ENCODE results near the gene CCDC141. TPM values are rescaled to one million over a fixed set of nuclear protein-coding genes. Genes with fewer than 3 reads are reported as not detected.

The CCDC141 gene
- total RNA-seq, 2 experiments from 2014 or later = 10.8 to 14.6 TPM

- DNase-seq = peak; percentile 13
- ChIA-PET CTCF (interaction anchor here (1.4 kb wide), 1 partner anchor 70 kb away, joined by 3 read pairs; no protein-coding TSS in a partner anchor), POLR2A (no interaction called here)
- H3K27me3 Mint-ChIP-seq = no peaks in the 10 kb centered on the region
- H3K36me3 Mint-ChIP-seq (ENCODE audit: low read depth) = peaks cover 2% of the 10 kb centered on the region
- peak overlapping the region; percentile 17 for H3K4me3 Mint-ChIP-seq
- peak overlapping the region; percentile 86 for H3K27ac Mint-ChIP-seq
- no peaks in the 10 kb centered on the region for H3K9me3 Mint-ChIP-seq
- peaks cover 21% of the 10 kb centered on the region for H3K4me1 Mint-ChIP-seq
Observed at GRCh38 chr2:178819992-178820391, 229.9 kb downstream of the CCDC141 start.

DNA sequence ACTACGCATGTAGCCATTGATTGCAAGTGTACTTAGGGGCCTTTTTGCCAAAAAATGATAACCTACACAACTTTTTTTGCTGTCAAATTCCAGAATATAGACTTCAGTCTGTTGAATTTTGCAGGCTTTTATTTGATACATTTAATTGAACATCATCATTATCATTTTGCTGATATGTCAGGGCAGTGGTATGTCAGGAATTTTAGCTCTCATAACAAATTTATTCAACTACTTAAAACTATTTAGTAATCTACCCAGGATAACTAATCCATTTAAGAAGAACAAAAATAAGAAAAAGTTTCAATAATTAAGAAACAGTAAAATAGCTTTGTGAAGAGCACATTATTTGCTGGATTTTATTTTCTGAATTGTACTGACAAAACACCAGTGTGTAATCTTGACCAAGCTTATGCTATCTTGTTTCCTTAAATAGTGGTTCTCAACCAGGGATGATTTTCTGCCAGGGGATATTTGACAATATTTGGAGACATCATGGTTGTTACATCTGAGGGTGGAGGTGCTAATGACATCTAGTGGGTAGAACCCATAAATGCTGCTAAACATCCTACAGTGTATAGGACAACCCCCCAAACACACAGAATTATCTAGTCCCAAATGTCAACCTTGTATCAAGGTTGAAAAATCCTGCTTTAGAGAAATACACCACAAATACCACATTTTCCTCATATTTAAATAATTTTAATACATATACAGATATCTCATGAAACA, 230.6 kb downstream of the CCDC141 start:
- ChIA-PET POLR2A (no interaction called here), CTCF (interaction anchor here (1.4 kb wide), 1 partner anchor 71 kb away, joined by 3 read pairs; no protein-coding TSS in a partner anchor)
- Mint-ChIP-seq H3K27me3 (no peaks in the 10 kb centered on the region), H3K36me3 (ENCODE audit: low read depth) (peaks cover 2% of the 10 kb centered on the region), H3K4me3 (no peak overlapping the region), H3K4me1 (peaks cover 21% of the 10 kb centered on the region), H3K9me3 (no peaks in the 10 kb centered on the region), H3K27ac (no peak overlapping the region)
- no peak for DNase-seq

DNA sequence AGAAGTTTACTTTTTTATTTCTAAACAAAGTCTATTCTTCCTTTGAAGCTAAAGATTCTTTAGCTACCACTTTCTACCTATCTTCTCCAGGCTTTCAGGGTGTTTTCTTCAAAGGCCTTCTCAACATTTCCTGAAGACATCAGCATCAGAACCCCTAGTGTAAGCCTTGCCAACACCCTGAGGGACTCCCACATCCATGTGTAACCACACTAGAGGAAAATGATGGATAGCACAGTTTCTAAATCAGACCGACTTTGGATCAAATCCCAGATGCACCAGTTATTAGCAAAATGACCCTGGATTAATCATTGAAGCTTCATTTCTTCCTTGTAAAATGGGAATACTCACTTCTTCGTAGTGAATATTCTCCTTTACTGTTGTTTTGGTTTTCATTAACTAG, 238.0 kb downstream of the CCDC141 start:
- no peak for DNase-seq
- H3K27me3 Mint-ChIP-seq = no peaks in the 10 kb centered on the region
- no peak overlapping the region for H3K27ac Mint-ChIP-seq
- CTCF ChIA-PET = no interaction called here
- no peaks in the 10 kb centered on the region for H3K9me3 Mint-ChIP-seq
- H3K4me3 Mint-ChIP-seq = no peak overlapping the region
- no peaks in the 10 kb centered on the region for H3K4me1 Mint-ChIP-seq
- no peaks in the 10 kb centered on the region for H3K36me3 Mint-ChIP-seq (ENCODE audit: low read depth)
- POLR2A ChIA-PET = no interaction called here

- Mint-ChIP-seq H3K4me1 (no peaks in the 10 kb centered on the region), H3K4me3 (no peak overlapping the region), H3K27me3 (no peaks in the 10 kb centered on the region), H3K36me3 (ENCODE audit: low read depth) (no peaks in the 10 kb centered on the region), H3K27ac (no peak overlapping the region), H3K9me3 (no peaks in the 10 kb centered on the region)
- DNase-seq = no peak
- CTCF ChIA-PET = no interaction called here
- POLR2A ChIA-PET = no interaction called here
Observed at GRCh38 chr2:178811045-178811444, 238.9 kb downstream of the CCDC141 start.

GRCh38 chr2:178810422-178810821, 239.5 kb downstream of the CCDC141 start:
- DNase-seq = no peak
- Mint-ChIP-seq H3K27ac (no peak overlapping the region), H3K36me3 (ENCODE audit: low read depth) (no peaks in the 10 kb centered on the region), H3K9me3 (no peaks in the 10 kb centered on the region), H3K4me3 (no peak overlapping the region), H3K27me3 (no peaks in the 10 kb centered on the region), H3K4me1 (no peaks in the 10 kb centered on the region)
- POLR2A ChIA-PET = no interaction called here
- CTCF ChIA-PET = interaction anchor here (0.9 kb wide), 1 partner anchor 17 kb away, joined by 3 read pairs; no protein-coding TSS in a partner anchor

- CTCF ChIA-PET = interaction anchor here (0.5 kb wide), 1 partner anchor 595 kb away, joined by 3 read pairs; no protein-coding TSS in a partner anchor
- Mint-ChIP-seq H3K4me1 (no peaks in the 10 kb centered on the region), H3K9me3 (no peaks in the 10 kb centered on the region), H3K27ac (no peak within 1 kb of the TSS), H3K36me3 (ENCODE audit: low read depth) (no peaks in the 10 kb centered on the region), H3K27me3 (no peaks in the 10 kb centered on the region), H3K4me3 (no peak within 1 kb of the TSS)
- POLR2A ChIA-PET = no interaction called here
- DNase-seq = no peak
Observed at GRCh38 chr2:178807227-178808008, 242.5 kb downstream of the CCDC141 start, which contains the start of gene TTN. Gene TTN (minus strand): TSS chr2:178807423. CDS start chr2:178804642, 2,781 bp downstream.

DNA sequence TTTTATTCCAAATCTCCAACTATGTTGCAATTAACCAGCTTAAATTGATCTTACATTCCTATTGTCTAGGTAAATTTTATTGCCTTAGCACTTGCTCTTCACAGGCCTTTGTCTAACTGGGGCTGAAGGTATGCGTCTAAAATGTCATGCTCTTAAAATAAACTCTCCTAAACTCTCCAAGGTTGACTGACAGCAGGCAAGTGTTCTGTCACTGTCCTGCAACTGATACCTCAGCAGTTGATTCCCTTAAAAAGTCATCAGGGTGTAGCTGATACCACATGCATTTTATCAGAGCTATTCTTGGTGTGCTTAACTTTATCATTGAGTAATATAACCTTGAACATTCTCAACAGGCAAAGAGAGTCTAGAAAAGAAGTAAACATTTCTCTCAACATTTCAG, 243.4 kb downstream of the CCDC141 start:
- H3K4me3 Mint-ChIP-seq = no peak overlapping the region
- H3K9me3 Mint-ChIP-seq = no peaks in the 10 kb centered on the region
- no peak overlapping the region for H3K27ac Mint-ChIP-seq
- no peaks in the 10 kb centered on the region for H3K27me3 Mint-ChIP-seq
- POLR2A ChIA-PET = no interaction called here
- CTCF ChIA-PET = no interaction called here
- no peaks in the 10 kb centered on the region for H3K36me3 Mint-ChIP-seq (ENCODE audit: low read depth)
- DNase-seq = no peak
- no peaks in the 10 kb centered on the region for H3K4me1 Mint-ChIP-seq

GRCh38 chr2:178805457-178805856, 244.5 kb downstream of the CCDC141 start:
- H3K27ac Mint-ChIP-seq = no peak overlapping the region
- no peaks in the 10 kb centered on the region for H3K4me1 Mint-ChIP-seq
- H3K4me3 Mint-ChIP-seq = no peak overlapping the region
- no peaks in the 10 kb centered on the region for H3K27me3 Mint-ChIP-seq
- no peaks in the 10 kb centered on the region for H3K9me3 Mint-ChIP-seq
- POLR2A ChIA-PET = no interaction called here
- H3K36me3 Mint-ChIP-seq (ENCODE audit: low read depth) = no peaks in the 10 kb centered on the region
- CTCF ChIA-PET = interaction anchor here (0.7 kb wide), 1 partner anchor 558 kb away, joined by 3 read pairs; no protein-coding TSS in a partner anchor
- no peak for DNase-seq

DNA sequence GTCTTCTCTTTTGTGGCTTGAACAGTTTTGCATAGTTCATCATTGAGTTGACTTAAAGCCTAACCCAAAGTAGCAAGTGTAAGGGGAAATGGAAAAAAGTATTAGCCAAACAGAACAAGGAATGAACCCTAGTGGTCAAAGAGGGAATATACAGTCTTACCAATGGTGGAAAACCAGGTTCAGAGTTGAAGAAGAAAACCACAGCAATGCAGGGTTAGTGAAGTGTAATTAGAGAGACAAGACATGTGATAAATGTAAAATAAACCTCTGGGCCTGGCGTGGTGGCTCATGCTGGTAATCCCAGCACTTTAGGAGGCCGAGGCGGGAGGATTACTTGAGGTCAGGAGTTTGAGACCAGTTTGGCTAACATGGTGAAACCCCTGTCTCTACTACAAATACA, 245.1 kb downstream of the CCDC141 start:
- Mint-ChIP-seq H3K9me3 (no peaks in the 10 kb centered on the region), H3K36me3 (ENCODE audit: low read depth) (no peaks in the 10 kb centered on the region), H3K27ac (no peak overlapping the region), H3K4me3 (no peak overlapping the region), H3K27me3 (no peaks in the 10 kb centered on the region), H3K4me1 (no peaks in the 10 kb centered on the region)
- CTCF ChIA-PET = no interaction called here
- POLR2A ChIA-PET = no interaction called here
- DNase-seq = no peak

DNA sequence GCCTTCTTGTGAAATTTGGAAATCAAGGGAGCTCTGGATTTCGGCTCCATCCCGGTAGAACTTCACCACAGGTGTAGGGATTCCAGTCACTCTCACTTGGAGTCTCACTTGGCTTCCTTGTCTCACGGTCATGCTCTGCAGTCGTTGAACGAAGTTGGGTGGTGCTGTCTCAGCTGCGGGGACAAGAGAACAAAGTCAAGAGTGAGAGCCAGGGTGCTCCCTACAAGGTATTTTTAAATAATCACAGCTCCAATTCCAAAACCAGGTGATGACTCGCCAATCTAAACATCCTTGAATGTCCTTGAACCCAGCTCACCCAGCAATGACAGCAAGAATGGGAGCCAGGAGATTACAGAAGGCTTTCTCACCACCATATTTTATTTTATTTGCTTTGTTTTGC, 249.4 kb downstream of the CCDC141 start:
- DNase-seq = no peak
- no peaks in the 10 kb centered on the region for H3K36me3 Mint-ChIP-seq (ENCODE audit: low read depth)
- no peak overlapping the region for H3K4me3 Mint-ChIP-seq
- H3K9me3 Mint-ChIP-seq = no peaks in the 10 kb centered on the region
- no peaks in the 10 kb centered on the region for H3K4me1 Mint-ChIP-seq
- H3K27ac Mint-ChIP-seq = no peak overlapping the region
- H3K27me3 Mint-ChIP-seq = no peaks in the 10 kb centered on the region
- ChIA-PET POLR2A (no interaction called here), CTCF (interaction anchor here (0.6 to 1.4 kb wide), 2 partner anchors 110 to 360 kb away, joined by 4 read pairs; no protein-coding TSS in a partner anchor)

DNA sequence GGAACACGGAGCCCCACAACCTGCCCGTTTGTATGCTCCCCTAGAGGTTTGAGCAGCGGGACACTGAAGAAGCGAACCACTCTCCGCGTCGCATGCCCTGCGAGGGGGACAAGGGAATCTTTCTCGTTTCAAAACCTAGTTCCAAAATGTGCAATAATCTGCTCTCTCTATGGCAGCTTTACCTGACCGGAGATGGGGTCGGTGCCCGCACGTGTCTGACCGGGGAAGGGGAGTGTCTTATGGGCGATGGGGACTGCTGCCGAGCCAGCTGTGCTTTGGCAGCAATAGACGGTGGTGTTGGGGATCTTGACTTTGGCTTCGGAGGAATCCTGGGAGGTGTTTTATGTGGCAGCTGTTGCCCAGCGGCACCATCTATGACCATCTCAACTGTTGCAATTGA, 250.6 kb downstream of the CCDC141 start:
- H3K27me3 Mint-ChIP-seq = no peaks in the 10 kb centered on the region
- no peaks in the 10 kb centered on the region for H3K9me3 Mint-ChIP-seq
- H3K36me3 Mint-ChIP-seq (ENCODE audit: low read depth) = no peaks in the 10 kb centered on the region
- H3K4me3 Mint-ChIP-seq = no peak overlapping the region
- H3K27ac Mint-ChIP-seq = no peak overlapping the region
- DNase-seq = no peak
- POLR2A ChIA-PET = no interaction called here
- CTCF ChIA-PET = no interaction called here
- H3K4me1 Mint-ChIP-seq = no peaks in the 10 kb centered on the region

DNA sequence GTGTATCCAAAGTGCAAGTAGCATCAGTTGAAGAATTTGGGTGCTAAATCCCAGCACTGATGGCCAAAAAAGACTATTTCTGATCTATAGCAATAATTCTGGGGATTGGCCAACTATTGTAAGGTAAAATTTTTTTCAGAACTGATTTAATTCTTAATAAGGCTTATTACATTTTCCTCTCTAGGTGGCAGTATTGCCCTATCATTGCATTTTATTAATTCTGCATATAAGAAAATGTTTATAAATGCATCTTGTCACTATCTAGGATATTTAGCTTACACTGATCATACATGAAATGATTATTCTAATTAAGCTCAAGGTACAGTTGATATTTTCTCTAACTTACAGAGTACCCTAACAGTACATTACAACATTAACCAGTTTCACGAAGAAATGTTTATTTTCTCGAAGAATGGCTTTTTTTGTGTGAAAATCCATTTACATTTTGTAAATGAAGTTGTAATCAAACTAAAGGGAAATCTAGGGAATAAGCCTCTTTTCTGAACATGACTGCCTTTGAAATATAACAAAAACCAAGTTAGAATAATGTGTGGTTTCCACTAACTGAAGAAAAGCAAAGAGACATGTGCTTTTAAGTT, 253.8 kb downstream of the CCDC141 start:
- DNase-seq = no peak
- no peaks in the 10 kb centered on the region for H3K4me1 Mint-ChIP-seq
- no peaks in the 10 kb centered on the region for H3K9me3 Mint-ChIP-seq
- H3K36me3 Mint-ChIP-seq (ENCODE audit: low read depth) = no peaks in the 10 kb centered on the region
- no peak overlapping the region for H3K27ac Mint-ChIP-seq
- H3K27me3 Mint-ChIP-seq = no peaks in the 10 kb centered on the region
- H3K4me3 Mint-ChIP-seq = no peak overlapping the region
- POLR2A ChIA-PET = no interaction called here
- CTCF ChIA-PET = interaction anchor here (0.6 kb wide), 1 partner anchor 117 kb away, joined by 3 read pairs; no protein-coding TSS in a partner anchor

- H3K27me3 Mint-ChIP-seq = no peaks in the 10 kb centered on the region
- no peak overlapping the region for H3K27ac Mint-ChIP-seq
- ChIA-PET POLR2A (no interaction called here), CTCF (no interaction called here)
- H3K4me1 Mint-ChIP-seq = peaks cover 8% of the 10 kb centered on the region
- DNase-seq = no peak
- no peaks in the 10 kb centered on the region for H3K9me3 Mint-ChIP-seq
- no peaks in the 10 kb centered on the region for H3K36me3 Mint-ChIP-seq (ENCODE audit: low read depth)
- no peak overlapping the region for H3K4me3 Mint-ChIP-seq
Observed at GRCh38 chr2:178787934-178788333, 262.0 kb downstream of the CCDC141 start.

Measured in activated CD4-positive, alpha-beta T cell treated with anti-CD3 and anti-CD28 coated beads, Interleukin-2, amount 10 ng/mL, durations not matched to agents 7 days and 5 days (primary cell).